PC-3 (cell line): Measurements from ENCODE around the gene INPP5D. TPM values are rescaled to one million over a fixed set of nuclear protein-coding genes. Genes with fewer than 3 reads are reported as not detected.

Experiments
- ATAC-seq: fragments of 200-7000 bp; cut with Tn5 transposase; 2 replicates; pipeline ENCODE4 v1.9.1; 2020; ENCODE audit warnings: mild to moderate bottlenecking, moderate library complexity
- BruUV-seq: library from RNA; stranded (reverse); fragments of 400-500 nt; replicated peaks from 2 replicates; lab custom pipeline; 2021; lab: Mats Ljungman, UMichigan
- CTCF ChIA-PET: fragments of 300-600 bp; sonication (Branson Sonifier 250); formaldehyde crosslinking; loops from one replicate; lab custom pipeline; 2022; ENCODE audit warnings: antibody characterized with exemption; lab: Charles Lee
- POLR2A ChIA-PET: fragments of 300-600 bp; sonication (Branson Sonifier 250); formaldehyde crosslinking; loops from one replicate; lab custom pipeline; 2022; ENCODE audit warnings: antibody characterized with exemption; ENCODE audit not compliant: unreplicated experiment; lab: Charles Lee
- DNase-seq: peaks from one replicate; pipeline ENCODE4 v3.0.0-alpha.2; 2015
- H2AFZ ChIP-seq: fragments of 300-600 bp; sonication (generic); 2 replicates; pipeline ENCODE4 v1.6.0; 2016; ENCODE audit warnings: antibody characterized with exemption, low read length
- H3F3A ChIP-seq: fragments of 300-600 bp; sonication (generic); one replicate; pipeline ENCODE4 v1.6.0; 2017; ENCODE audit warnings: antibody characterized with exemption, low read length, control low read depth, mild to moderate bottlenecking; ENCODE audit not compliant: unreplicated experiment
- H3K27ac ChIP-seq: fragments of 300-600 bp; sonication (generic); 2 replicates; pipeline ENCODE4 v1.5.1; 2016; ENCODE audit warnings: mild to moderate bottlenecking, low read length
- H3K27me3 ChIP-seq: fragments of 300-600 bp; sonication (generic); 2 replicates; pipeline ENCODE4 v1.6.1; 2016; ENCODE audit warnings: low read length, mixed read lengths
- H3K36me3 ChIP-seq: fragments of 300-600 bp; sonication (generic); 2 replicates; pipeline ENCODE4 v1.6.1; 2016; ENCODE audit warnings: low read depth, mixed run types, low read length, mixed read lengths
- H3K4me1 ChIP-seq: fragments of 300-600 bp; sonication (generic); 2 replicates; pipeline ENCODE4 v1.5.1; 2016; ENCODE audit warnings: low read length; ENCODE audit not compliant: insufficient read depth
- H3K4me2 ChIP-seq: fragments of 300-600 bp; sonication (generic); 2 replicates; pipeline ENCODE4 v1.6.0; 2016; ENCODE audit warnings: low read length
- H3K4me3 ChIP-seq: fragments of 300-600 bp; sonication (generic); 2 replicates; pipeline ENCODE4 v1.5.1; 2016; ENCODE audit warnings: mild to moderate bottlenecking, low read length, mixed read lengths
- H3K79me2 ChIP-seq: fragments of 300-600 bp; sonication (generic); 2 replicates; pipeline ENCODE4 v1.6.1; 2017; ENCODE audit warnings: low read length, mixed read lengths
- H3K9ac ChIP-seq: fragments of 300-600 bp; sonication (generic); 2 replicates; pipeline ENCODE4 v1.6.0; 2016; ENCODE audit warnings: mild to moderate bottlenecking, low read length
- H3K9me2 ChIP-seq: fragments of 300-600 bp; sonication (generic); replicated peaks from 2 replicates; pipeline ENCODE4 v1.6.1; 2016; ENCODE audit warnings: mixed run types, low read length, mixed read lengths
- H3K9me3 ChIP-seq: fragments of 300-600 bp; sonication (generic); 2 replicates; pipeline ENCODE4 v1.6.1; 2016; ENCODE audit warnings: low read length, mixed read lengths
- H4K20me1 ChIP-seq: fragments of 300-600 bp; sonication (generic); 2 replicates; pipeline ENCODE4 v1.6.1; 2016; ENCODE audit warnings: low read length, mixed read lengths
- EZH2 ChIP-seq: fragments of 300-600 bp; sonication (generic); IDR thresholded peaks from one replicate; pipeline ENCODE4 v1.6.1; 2017; ENCODE audit warnings: antibody characterized with exemption, mild to moderate bottlenecking, low read length; ENCODE audit not compliant: unreplicated experiment
- EZH2phosphoT487 ChIP-seq: fragments of 300-600 bp; sonication (generic); IDR thresholded peaks from 2 replicates; pipeline ENCODE4 v1.6.1; 2018; ENCODE audit warnings: mild to moderate bottlenecking, antibody characterized with exemption, low read length, borderline replicate concordance
- intact Hi-C: fragments of 100-400 bp; cut with micrococcal nuclease; formaldehyde crosslinking; loops from 2 replicates; pipeline ENCODE4 v1.9.0; 2023
- total RNA-seq: library from RNA; depleted of rRNA; stranded (reverse); fragments of >200 nt; gene quantifications from 2 replicates; pipeline ENCODE4 v1.2.3, GENCODE V29; 2014
- TF ChIP-seq, protein P1 (sequence below): fragments of 300-600 bp; sonication (generic); conservative IDR thresholded peaks from 2 replicates; pipeline ENCODE4 v1.5.1; 2017; ENCODE audit warnings: antibody characterized with exemption, low read depth, mild to moderate bottlenecking, low read length

The INPP5D gene
- total RNA-seq, 1 experiment from 2014 or later, result 0.26 TPM

DNA sequence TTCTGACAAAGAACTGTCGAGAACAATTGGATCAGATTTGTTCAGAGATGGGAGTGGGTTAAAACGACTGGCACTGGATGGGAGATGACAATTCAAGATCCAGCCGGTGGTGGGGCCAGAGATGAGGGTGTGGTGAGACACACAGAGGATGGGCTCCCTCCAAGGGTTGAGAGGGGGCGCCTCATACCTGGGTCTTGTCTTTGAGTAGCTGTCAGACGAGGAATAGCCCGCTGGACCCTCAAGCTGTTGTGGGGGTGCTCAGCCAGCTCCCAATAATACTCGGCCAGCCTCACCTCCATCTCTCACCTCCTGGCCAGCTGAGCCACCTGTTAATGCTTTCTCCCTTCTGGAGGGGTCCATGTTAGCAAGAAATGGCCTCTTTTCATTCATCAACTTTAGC is 14.0 kb downstream of the INPP5D start:
- ATAC-seq (no peak), DNase-seq (no peak)
- Histone ChIP-seq H3K9me2 (no peaks in the 10 kb centered on the region), H3K9ac (no peak overlapping the region), H3K4me3 (no peak overlapping the region), H3K79me2 (no peaks in the 10 kb centered on the region), H3K9me3 (0 out of 2 replicates have a peak, but pooled peaks cover 4% of the 10 kb centered on the region), H3K4me1 (no peaks in the 10 kb centered on the region), H3K27me3 (no peaks in the 10 kb centered on the region), H3K36me3 (no peaks in the 10 kb centered on the region), H3K27ac (no peak overlapping the region), H2AFZ (no peak overlapping the region), H4K20me1 (no peaks in the 10 kb centered on the region), H3F3A (no peaks in the 10 kb centered on the region), H3K4me2 (no peak overlapping the region)
- POLR2A ChIA-PET, result no interaction called here
- BruUV-seq, result no TSS peak
- intact Hi-C loops, result no loop called here
- CTCF ChIA-PET, result no interaction called here
- TF ChIP-seq, protein P1, sequence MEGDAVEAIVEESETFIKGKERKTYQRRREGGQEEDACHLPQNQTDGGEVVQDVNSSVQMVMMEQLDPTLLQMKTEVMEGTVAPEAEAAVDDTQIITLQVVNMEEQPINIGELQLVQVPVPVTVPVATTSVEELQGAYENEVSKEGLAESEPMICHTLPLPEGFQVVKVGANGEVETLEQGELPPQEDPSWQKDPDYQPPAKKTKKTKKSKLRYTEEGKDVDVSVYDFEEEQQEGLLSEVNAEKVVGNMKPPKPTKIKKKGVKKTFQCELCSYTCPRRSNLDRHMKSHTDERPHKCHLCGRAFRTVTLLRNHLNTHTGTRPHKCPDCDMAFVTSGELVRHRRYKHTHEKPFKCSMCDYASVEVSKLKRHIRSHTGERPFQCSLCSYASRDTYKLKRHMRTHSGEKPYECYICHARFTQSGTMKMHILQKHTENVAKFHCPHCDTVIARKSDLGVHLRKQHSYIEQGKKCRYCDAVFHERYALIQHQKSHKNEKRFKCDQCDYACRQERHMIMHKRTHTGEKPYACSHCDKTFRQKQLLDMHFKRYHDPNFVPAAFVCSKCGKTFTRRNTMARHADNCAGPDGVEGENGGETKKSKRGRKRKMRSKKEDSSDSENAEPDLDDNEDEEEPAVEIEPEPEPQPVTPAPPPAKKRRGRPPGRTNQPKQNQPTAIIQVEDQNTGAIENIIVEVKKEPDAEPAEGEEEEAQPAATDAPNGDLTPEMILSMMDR, result no peak
- TF ChIP-seq EZH2 (no peak), EZH2phosphoT487 (no peak)

- no peak for TF ChIP-seq EZH2phosphoT487
- TF ChIP-seq EZH2, result no peak
- Histone ChIP-seq H3K9me2 (no peaks in the 10 kb centered on the region), H3K9ac (no peak overlapping the region), H3K27ac (no peak overlapping the region), H2AFZ (no peak overlapping the region), H3K4me1 (no peaks in the 10 kb centered on the region), H3K4me2 (no peak overlapping the region), H3K36me3 (no peaks in the 10 kb centered on the region), H4K20me1 (no peaks in the 10 kb centered on the region), H3K27me3 (no peaks in the 10 kb centered on the region), H3K9me3 (0 out of 2 replicates have a peak, but pooled peaks cover 4% of the 10 kb centered on the region), H3K4me3 (no peak overlapping the region), H3F3A (no peaks in the 10 kb centered on the region), H3K79me2 (no peaks in the 10 kb centered on the region)
- ChIA-PET POLR2A (no interaction called here), CTCF (no interaction called here)
- no peak for DNase-seq
- ATAC-seq, result no peak
- intact Hi-C loops, result no loop called here
- BruUV-seq, result no TSS peak
These were observed 15.2 kb downstream of the INPP5D start for GRCh38 chr2:233075141-233075965.

DNA sequence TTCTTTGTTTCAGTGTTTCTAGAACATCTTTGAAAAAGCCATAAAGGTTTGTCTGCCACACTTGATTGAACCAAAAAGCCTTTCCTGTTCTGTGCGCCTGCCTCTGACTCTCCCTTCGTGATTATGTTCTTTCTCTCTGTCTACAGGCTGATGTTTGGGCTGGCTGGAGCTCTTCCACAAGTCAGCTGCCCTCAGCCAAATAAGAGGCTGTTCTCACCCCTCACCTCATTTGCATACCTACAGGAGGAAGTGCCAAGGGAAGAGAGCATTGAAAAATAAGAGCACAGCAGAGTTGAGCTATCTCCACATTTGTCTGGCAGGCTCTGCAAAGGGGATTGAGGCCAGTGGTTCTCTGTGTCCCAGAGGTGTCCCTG is 15.8 kb downstream of the INPP5D start:
- TF ChIP-seq EZH2phosphoT487 (no peak), EZH2 (no peak)
- TF ChIP-seq, protein P1, result no peak
- Histone ChIP-seq H3K36me3 (no peaks in the 10 kb centered on the region), H4K20me1 (no peaks in the 10 kb centered on the region), H3K4me1 (no peaks in the 10 kb centered on the region), H3F3A (no peaks in the 10 kb centered on the region), H3K9me2 (no peaks in the 10 kb centered on the region), H3K27ac (no peak overlapping the region), H3K27me3 (no peaks in the 10 kb centered on the region), H3K4me3 (no peak overlapping the region), H2AFZ (no peak overlapping the region), H3K4me2 (no peak overlapping the region), H3K79me2 (no peaks in the 10 kb centered on the region), H3K9ac (no peak overlapping the region), H3K9me3 (0 out of 2 replicates have a peak, but pooled peaks cover 4% of the 10 kb centered on the region)
- POLR2A ChIA-PET, result no interaction called here
- no peak for DNase-seq
- BruUV-seq, result no TSS peak
- intact Hi-C loops, result no loop called here
- no peak for ATAC-seq
- CTCF ChIA-PET, result no interaction called here
